ENCODE results near the gene MAGI3.

The MAGI3 gene

DNA sequence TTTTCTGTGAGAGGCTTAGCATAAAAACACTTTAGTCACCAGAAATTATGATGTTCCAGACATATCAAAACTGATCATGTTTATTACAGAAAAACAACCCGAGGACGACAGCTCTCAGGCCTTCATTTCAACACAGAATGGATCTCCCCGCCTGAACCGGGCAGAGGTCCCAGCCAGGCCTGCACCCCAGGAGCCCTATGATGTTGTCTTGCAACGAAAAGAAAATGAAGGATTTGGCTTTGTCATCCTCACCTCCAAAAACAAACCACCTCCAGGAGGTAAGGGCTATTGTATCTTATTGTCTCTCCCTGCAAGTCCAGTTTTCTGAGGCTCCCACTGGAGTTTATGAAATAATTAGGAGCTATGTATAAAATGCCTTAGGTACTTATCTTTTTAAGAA, 263.4 kb downstream of the MAGI3 start:
- no peak for DNase-seq (ENCODE audit: low read depth, low spot score)

DNA sequence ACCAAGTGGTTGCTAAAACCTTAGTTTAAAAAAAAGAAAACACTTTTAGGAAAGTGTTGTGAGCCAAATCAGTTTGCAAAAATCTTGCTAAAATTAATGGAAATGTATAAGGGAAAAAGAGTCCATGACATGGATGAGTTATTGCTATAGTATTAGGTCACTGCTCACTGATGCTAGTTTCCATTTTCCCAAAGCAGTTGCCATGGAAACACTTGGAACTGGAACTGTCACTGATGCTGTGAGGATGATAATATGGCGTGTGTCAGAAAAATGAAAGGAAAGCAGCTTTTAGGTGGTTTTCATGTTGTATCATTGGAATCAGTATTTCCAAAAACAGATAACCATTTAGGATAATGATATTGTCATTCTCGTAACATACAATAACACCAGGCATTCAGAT, 264.6 kb downstream of the MAGI3 start:
- DNase-seq (ENCODE audit: low read depth, low spot score): no peak

DNA sequence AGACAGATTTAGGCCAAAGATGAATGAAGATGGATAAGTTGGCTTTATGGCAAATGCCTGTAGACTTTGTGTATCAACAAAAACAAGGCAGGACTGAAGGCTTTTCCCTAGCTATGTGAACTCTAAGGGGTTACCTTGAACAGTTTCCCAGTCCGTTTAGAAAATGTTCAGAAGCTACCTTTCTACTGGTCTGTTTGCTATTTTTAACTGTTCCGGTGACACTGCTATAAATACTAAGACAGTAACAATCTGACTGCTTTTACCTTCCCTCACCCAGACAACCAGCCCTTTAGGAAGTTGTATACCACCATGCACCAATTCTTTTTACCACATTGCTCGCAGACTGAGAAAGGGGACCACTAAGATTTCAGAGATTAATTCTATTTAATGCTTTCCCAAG, 266.8 kb downstream of the MAGI3 start:
- no peak for DNase-seq (ENCODE audit: low read depth, low spot score)

DNA sequence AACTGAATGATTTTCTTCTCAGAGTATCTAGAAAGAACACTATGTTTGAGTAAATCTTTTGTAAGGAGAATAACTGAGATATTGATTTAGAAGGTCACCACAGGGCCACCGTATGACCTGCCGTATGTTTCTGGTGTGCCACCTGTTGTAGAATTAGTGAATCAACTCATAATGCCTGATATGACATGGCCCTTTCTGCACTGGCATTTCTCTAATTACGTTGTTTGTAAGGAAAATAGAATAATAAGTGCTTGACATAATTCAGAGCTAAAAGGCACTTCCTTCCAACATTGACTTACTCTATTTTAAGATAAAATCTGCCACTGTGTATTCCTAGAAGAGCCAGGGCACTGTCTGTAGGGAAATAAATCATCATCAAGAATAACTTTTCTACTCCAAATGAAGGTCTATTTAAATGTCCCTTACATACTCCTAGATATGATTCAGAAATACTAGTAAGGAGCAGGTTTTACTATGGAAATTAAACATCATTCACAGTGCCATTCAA, 267.3 kb downstream of the MAGI3 start:
- DNase-seq (ENCODE audit: low read depth, low spot score): no peak

DNA sequence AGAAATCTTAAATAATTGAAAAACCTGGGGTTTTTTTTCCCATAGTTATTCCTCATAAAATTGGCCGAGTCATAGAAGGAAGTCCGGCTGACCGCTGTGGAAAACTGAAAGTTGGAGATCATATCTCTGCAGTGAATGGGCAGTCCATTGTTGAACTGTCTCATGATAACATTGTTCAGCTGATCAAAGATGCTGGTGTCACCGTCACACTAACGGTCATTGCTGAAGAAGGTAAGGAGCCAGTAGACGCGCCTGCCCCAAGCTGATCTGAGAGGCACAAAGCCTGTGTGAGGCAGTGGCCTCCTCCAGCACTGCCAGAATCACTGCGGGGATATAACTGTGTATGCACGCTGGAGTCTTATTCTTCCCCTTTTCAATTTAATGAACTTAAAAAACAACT, 268.7 kb downstream of the MAGI3 start:
- no peak for DNase-seq (ENCODE audit: low read depth, low spot score)

DNA sequence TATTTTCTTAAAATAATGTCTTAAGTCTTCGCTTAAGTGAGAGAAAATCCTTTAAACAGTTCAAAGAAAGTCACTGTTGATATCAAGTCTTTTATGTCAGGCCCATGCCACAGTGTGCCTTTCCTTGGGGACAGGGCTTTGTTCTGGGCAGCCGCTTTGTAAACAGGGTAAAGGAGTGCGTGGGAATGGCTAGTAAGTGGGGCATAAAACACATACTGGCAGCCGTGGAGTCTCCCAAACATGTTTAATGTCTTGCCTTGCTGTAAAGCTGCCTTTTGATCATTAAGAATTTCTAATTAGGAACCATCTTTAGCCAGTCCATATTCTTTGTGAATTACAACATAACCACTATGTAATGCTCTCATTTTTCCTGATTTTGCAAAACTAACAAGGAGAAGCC, 269.2 kb downstream of the MAGI3 start:
- no peak for DNase-seq (ENCODE audit: low read depth, low spot score)

DNA sequence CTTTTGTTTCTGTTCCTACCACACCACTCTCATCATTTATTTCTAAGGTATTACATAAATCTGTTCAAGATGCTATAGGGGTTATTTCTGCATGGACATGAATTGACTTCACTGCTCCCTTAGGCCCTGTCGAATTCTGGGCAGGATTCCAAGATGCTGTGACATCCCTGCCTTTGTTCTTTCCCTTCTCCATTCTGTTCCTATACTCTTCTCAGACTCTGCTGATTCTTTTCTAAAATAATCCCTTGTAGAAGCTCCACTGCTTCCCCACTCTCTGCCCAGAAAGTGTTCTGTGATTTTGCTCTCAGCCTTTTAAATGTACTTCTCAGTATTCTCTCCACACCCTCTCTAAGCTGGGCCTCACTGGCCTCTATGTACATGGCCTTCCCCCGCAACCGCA, 269.8 kb downstream of the MAGI3 start:
- no peak for DNase-seq (ENCODE audit: low read depth, low spot score)

DNA sequence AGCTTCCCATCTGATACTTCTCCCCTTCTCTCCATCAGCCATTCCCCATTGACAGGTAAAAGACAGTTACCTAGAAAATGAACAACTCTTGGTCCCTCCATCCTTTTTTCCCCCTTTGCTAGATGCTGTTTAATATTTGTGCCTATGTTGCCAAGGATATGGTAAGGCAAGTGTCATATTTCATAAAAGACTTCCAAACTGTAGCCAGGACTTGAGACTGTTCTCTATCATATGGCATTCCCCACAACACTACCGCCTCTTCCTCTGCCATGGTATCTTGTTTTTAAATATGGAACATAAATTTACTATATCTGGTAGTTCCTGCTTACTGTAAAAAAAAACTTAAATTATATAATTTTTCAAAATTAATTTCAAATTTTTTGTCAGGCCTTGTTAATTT, 271.8 kb downstream of the MAGI3 start:
- DNase-seq (ENCODE audit: low read depth, low spot score): no peak

DNA sequence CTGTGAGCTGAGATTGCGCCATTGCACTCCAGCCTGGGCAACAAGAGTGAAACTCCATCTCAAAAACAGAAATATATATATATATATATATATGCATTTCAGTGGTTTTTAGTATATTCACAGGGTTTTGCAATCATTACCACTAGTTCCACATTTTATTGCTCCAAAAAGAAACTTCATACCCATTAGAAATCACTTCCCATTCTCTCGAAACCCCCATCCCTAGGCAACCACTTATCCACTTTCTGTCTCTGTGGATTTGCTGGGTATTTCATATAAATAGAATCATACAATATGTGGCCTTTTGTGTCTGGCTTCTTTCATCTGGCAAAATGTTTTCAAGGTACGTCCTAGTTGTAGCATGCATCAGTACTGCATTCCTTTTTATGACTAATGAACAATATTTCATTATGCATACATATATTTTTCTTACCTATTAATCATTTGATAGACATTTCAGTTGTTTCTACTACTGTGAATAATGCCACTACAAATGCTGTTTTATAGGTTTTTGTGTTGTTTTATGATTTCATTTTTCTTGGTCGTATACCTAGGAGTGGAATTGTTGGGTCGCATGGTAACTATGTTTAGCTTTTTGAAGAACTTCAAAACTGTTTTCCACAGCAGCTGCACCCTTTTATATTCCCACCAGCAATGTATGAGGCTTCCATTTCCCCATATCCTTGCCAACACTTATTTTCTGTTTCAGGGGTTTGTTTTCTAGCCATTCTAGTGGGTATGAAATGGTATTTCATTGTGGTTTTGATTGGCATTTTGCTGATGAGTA, 273.0 kb downstream of the MAGI3 start:
- no peak for DNase-seq (ENCODE audit: low read depth, low spot score)

DNA sequence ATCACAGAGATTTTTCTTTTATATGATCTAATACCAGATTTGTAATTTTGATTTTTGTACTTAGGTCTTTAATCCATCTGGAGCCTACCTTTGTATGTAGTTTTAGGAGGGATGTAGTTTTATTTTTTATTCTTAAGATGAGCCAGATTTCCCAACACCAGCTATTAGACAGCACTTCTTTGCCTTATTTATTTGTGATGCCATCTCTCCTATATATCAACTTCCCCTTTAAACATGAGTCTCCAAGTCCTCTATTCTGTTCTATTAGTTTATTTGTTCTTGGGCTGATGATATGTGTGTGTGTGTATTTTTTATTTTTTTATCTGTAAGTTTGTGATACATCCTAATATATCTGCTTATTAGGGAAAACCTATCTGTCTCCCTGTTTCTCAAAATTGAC, 274.8 kb downstream of the MAGI3 start:
- DNase-seq (ENCODE audit: low read depth, low spot score): no peak

DNA sequence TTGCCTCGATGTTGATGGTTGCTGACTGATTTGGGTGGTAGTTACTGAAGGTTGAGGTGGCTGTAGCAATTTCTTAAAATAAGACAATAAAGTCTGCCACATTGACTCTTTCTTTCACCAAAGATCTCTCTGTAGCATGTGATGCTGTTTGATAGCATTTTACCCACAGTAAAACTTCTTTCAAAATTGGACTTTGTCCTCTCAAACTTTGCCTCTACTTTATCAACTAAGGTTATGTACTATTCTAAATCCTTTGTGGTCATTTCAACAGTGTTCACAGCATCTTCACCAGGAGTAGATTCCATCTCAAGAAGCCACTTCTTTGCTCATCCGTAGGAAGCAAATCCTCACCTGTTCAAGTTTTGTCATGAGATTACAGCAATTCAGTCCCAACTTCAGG, 275.8 kb downstream of the MAGI3 start:
- no peak for DNase-seq (ENCODE audit: low read depth, low spot score)

DNA sequence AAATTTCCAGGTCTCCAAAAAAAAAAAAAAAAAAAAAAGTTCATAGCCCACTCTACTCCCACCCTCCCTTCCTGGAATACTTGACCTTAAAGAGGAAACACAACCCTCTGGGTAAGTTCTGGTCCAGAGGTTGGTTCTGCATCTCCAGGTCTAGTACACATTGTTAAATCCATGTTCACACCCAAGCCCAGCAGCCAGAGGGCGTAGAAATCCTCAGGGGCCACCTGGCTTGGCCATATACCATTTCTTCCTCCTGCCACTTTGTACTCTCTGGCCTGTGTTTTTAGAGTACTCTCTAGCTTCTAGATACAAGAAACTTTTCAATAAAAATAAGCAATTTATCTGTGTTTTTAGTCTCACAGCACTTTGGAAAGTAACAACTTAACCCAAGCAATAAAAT, 279.7 kb downstream of the MAGI3 start:
- no peak for DNase-seq (ENCODE audit: low read depth, low spot score)

DNA sequence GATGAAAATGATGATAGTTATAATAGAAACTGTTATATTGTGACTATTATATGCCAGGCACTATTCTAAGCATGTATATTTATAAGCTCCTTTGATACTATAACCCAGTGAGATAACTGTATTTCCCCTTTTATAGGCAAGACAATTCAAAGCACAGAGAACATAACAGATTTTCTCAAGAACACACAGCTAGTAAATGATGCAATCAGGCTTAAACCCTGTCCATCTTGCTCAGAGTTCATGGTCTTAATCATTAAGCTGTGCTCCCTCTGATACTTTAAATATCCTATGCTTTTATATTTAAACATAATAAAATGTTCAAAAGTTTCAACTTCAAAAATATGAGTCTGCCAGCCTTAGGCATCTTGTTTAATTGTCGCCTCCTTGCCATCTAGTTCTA, 280.3 kb downstream of the MAGI3 start:
- DNase-seq (ENCODE audit: low read depth, low spot score): no peak

DNA sequence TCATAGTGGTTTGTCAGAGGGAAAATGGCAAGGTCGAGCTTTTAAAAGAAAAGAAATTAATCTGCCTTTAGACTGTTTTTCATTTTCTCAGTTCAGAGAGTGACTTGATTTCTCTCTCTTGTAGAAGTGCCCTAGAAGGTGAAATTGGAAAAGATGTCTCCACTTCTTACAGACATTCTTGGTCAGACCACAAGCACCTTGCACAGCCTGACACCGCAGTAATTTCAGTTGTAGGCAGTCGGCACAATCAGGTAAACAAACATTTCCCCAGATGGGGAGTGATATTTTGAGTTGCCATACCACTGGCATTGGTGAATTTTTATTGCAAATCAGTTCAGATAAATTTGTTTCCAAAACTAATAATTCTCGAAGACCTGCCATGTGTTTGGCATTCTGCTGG, 282.2 kb downstream of the MAGI3 start:
- no peak for DNase-seq (ENCODE audit: low read depth, low spot score)

DNA sequence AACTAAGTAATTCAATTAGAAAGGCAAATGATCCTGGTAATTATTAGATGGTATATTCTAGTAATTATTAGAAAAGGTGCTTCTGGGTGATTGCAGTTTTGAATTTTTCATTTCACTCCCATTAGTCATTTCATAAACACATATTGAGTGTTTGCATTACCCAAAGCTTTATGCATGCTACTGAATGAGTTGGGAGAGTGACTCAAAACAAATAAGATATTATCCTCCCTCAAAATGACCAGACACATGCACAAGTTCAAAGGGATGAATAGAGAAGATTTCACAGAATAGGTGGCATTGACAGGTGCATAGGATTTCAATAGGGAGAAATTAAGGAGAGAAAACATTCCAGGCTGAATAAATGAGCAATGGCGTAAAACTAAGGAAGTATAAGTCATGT, 284.3 kb downstream of the MAGI3 start:
- no peak for DNase-seq (ENCODE audit: low read depth, low spot score)

DNA sequence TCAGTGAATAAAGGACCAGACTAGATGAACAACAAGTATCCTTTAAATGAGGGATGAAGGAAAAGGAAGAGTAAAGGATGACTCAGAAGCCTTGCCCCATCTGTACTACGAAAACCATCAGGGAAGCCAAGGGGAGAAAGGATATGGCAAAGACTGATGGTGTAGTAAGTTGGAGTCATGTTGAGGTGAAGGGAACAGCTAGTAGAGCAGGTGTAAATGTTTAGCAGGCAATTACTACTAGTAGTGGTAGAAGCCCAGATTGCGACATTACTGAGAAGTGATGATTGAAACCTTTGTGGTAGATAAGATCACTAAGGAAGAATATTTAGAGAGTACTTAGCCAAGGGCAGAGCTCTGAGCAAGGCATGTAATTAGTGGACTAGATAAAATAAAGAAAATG, 285.0 kb downstream of the MAGI3 start:
- no peak for DNase-seq (ENCODE audit: low read depth, low spot score)

DNA sequence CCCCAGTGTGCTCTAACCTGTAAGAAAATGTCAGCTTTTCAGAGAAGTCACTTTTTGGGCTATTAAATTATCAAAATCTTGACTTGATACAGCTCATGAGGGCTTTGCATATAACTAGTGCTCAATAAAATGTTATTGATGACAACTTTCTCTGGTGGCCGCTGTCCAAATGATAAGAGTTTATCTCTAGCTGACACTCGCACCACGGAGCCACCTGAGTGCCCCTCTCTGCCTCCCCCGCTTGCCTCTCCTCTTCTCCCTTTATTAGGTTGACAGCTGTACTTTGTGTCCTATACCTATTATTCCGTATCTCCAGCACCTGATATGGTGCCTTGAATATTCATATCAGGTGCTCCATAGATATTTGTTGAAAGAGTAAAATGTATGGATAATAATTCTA, 286.2 kb downstream of the MAGI3 start:
- DNase-seq (ENCODE audit: low read depth, low spot score): no peak

DNA sequence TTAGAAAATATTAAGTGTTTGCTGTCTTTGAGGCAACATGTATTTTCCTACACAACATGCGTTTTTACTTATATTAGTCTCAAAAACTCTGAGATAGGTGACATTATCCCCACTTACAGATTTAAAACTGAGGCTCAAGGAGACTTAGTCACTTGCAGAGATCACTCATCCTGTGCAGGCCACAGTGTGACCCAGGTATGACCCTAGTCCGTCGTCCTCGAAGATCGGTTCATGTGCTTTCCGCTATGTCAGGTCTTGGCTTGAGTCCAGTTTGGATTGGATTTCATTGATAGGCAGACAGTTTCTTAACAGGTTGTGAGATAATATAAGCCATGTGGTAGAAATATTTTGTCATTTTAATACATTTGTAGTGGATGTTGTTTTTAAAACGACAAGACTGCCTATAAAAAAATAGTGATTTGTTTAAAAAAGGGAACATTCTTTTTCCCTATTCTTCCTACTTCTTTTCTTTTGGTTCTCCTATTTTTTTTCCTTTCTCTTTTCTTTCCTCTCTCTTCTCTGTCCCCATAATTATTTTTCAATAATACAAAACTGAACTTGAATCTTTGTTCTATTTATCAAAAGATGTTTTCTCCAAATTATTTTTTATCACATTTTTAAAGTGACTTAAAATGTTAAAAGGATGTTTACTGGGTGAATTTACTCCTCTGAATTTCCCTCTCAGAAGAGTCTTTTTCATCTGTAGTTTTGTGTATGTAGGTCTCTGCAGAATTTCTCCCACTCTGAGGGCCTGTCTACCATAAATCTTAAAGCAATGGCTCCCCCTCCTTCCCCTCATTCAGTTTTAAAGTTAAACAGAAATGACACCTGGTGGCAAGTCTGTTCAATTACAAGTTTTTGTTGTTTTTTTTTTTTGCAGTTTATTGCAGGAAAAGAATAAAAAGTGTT, 287.2 kb downstream of the MAGI3 start:
- DNase-seq (ENCODE audit: low read depth, low spot score): no peak

DNA sequence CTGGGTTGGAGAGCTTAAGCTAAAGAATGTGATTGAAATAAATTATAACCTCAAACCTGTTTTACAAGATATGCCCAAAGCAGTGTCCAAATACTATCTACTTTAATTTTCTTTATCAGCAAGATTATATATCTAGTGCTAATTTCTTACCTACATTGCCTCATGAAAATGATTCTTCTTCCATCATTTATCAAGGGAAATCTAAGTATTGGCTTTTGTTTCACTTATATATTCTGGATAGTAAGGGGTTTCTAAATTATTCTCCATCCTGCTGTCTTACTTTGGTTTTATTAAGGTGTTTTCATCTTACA, 287.8 kb downstream of the MAGI3 start:
- no peak for DNase-seq (ENCODE audit: low read depth, low spot score)

DNA sequence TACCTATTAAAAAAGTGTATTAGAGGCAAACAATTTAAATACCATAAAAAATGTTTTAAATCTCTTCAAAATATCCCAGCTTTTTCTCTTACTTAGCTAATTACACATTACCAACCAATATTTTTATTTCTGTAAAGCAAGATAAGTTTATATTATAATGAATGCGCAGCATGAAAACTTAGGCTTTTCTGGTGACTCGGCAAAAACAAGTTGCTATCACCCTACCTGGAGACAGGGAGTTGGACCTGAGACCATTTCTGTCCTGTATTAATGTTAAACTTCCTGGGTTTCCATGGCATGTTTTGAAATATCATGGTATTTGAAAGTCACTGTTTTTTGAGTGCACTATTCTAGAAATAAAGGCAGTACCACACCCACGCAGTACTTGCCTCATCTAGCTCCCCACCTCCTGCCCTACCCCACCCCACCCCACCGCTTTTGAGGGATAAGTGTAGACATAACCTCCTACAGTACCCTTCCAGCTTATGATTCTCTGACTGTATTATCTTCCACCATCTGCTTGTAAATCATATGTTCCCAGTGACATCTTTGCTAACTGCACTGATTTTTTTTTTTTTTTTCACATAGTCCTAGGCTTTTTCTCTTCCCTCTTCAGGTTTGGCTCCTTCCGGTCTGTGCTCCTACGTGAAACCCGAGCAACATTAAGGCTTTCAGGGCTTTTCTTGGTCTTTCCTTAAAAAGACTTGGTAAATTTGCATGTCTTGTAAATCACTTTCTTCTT, 291.5 kb downstream of the MAGI3 start:
- DNase-seq (ENCODE audit: low read depth, low spot score): no peak

DNA sequence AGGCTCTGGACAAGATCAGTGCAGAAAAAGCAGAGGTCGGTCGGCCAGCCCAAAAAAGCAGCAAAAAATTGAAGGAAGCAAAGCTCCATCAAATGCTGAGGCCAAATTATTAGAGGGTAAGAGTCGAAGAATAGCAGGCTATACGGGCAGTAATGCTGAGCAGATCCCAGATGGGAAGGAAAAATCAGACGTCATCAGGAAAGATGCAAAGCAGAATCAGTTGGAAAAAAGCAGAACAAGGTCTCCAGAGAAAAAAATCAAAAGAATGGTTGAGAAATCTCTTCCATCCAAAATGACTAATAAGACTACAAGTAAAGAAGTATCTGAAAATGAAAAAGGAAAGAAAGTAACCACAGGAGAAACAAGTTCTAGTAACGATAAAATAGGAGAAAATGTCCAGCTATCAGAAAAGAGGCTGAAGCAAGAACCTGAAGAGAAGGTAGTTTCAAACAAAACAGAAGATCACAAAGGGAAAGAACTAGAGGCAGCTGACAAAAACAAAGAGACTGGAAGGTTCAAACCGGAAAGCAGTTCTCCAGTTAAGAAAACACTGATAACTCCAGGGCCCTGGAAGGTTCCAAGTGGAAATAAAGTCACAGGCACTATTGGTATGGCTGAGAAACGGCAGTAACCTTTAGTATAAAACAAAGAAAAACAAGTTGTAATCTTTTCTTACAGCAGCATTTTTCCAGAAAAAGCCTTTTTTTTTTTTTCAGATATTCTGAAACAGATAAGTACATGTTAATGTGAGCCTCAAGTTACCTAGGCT, 293.3 kb downstream of the MAGI3 start:
- no peak for DNase-seq (ENCODE audit: low read depth, low spot score)

DNA sequence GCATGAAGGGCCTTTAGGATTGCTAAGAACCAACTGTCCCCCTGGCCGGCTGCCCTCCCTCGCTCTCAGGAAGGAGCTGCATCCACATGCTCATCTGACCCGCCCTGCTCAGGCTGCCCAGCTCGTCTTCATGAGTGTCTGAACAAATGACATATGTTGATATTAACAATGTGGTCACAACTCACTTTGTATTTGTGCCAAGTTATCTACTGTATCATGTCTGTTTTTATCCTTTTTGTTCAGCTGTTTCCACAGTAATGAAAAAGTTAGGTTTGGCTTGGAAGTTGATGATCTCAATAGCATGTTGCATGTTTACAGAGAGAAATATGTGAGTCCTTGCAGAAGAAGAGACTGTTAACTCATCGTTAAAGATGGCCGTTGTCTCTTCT, 293.8 kb downstream of the MAGI3 start:
- DNase-seq (ENCODE audit: low read depth, low spot score): no peak

Data from activated naive CD8-positive, alpha-beta T cell treated with anti-CD3 and anti-CD28 coated beads, Interleukin-2, amount 50 U/mL, for 16 hours (primary cell).